ENCODE measurements around the gene GPC4.

The GPC4 gene

DNA sequence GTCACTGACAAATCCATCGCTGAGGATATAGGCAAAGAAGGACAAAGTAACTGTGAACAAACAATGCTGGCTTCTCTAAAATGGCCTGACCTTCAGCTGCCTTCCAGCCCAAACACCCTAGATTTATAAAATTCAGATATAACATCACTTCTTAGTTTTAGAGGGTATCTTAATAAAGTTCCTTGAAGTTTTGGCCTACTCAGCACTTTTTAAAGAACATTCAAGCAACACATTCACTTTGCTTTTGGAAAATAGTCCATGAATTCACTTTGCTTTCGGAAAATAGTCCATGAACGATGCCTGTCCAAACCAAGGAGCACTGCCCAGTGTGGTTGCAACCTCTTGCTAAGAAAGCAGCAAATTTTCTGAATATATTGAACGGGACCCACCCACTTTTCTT lies 142.1 kb downstream of the GPC4 start:
- no peak for TF ChIP-seq ZNF274 (IDR thresholded peaks at IDR 0.05; ENCODE audit: low read depth, low read length)
- no peak overlapping the region for H3K4me3 ChIP-seq (ENCODE audit: low read length)

- no peak overlapping the region for H3K4me3 ChIP-seq (ENCODE audit: low read length)
- no peak for TF ChIP-seq ZNF274 (IDR thresholded peaks at IDR 0.05; ENCODE audit: low read depth, low read length)
Observed at GRCh38 chrX:133269168-133269567, 146.1 kb downstream of the GPC4 start.

- no peak overlapping the region for H3K4me3 ChIP-seq (ENCODE audit: low read length)
- TF ChIP-seq ZNF274 (IDR thresholded peaks at IDR 0.05; ENCODE audit: low read depth, low read length): no peak
Observed at GRCh38 chrX:133267621-133268020, 147.7 kb downstream of the GPC4 start.

DNA sequence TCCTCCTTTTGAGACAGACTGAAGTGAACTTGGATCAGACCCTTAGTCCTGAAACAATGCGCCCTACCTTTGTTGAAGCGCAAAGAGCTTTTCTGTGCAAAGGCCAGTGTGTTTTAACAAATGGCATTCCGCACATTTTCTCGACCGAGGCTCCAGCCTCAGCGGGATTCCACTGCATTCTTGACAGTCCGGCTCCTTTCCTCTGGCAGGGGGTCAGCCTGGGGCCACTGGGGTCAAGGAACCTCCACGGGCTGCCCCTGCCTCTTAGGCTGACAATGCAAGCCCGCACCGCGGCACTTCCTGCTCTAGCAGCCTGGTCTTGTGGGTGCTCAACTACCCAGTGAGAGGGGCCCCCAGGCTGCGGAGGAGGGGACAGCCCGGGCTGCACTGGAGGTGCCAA lies 150.0 kb downstream of the GPC4 start:
- no peak for TF ChIP-seq ZNF274 (IDR thresholded peaks at IDR 0.05; ENCODE audit: low read depth, low read length)
- H3K4me3 ChIP-seq (ENCODE audit: low read length): no peak overlapping the region

DNA sequence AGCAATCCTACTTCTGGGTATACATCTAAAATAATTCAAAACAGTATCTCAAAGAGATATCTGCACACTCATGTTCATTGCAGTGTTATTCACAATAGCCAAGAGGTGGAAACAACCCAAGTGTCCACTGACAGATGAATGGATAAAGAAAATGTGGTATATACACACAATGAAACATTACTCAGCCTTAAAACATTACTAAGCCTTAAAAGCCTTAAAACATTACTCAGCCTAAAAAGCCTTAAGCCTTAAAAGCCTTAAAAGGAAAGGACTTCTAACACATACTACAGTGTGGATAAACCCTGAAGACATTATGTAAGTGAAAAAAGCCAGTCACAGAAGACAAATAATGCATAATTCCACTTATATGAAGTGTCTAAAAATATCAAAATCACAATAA lies 156.8 kb downstream of the GPC4 start:
- no peak for TF ChIP-seq ZNF274 (IDR thresholded peaks at IDR 0.05; ENCODE audit: low read depth, low read length)
- H3K4me3 ChIP-seq (ENCODE audit: low read length): no peak overlapping the region

GRCh38 chrX:133254666-133255065 lies 160.6 kb downstream of the GPC4 start:
- no peak for TF ChIP-seq ZNF274 (IDR thresholded peaks at IDR 0.05; ENCODE audit: low read depth, low read length)
- H3K4me3 ChIP-seq (ENCODE audit: low read length): no peak overlapping the region

DNA sequence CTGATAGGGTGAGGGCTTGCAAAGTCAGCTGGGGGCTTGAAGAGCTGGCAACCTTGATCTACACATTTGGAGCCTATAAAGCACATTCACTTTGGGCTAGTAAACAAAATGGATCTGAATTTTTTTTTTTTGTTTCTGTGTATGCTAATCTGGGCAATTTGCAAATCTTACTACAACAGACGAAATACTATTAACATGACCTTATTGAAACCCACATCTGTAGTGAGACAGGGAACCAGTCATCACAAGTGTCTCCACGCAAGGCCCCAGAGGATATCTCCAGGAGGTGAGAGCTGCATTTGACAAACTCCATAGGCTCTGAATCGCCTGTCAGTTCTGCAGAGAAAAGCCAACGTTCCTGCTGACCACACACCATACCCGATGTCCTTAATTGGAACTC lies 164.1 kb downstream of the GPC4 start:
- H3K4me3 ChIP-seq (ENCODE audit: low read length): no peak overlapping the region
- no peak for TF ChIP-seq ZNF274 (IDR thresholded peaks at IDR 0.05; ENCODE audit: low read depth, low read length)

GRCh38 chrX:133250184-133251100 lies 164.8 kb downstream of the GPC4 start:
- H3K4me3 ChIP-seq (ENCODE audit: low read length): no peak overlapping the region
- TF ChIP-seq ZNF274 (IDR thresholded peaks at IDR 0.05; ENCODE audit: low read depth, low read length): no peak
